Prostate gland (tissue), 2 donors: ENCODE measurements around the gene GLTPD2. TPM values are rescaled to one million over a fixed set of nuclear protein-coding genes. Genes with fewer than 3 reads are reported as not detected.

Experiments
- DNase-seq: peaks from one replicate; pipeline ENCODE4 v3.0.0-alpha.2; 2019; ENCODE audit warnings: low spot score
- H3K27ac ChIP-seq, 2 donors: fragments of 200-600 bp; sonication (generic); 2 replicates each; pipeline ENCODE4 v1.5.1; 2017 to 2019
- H3K27me3 ChIP-seq: fragments of 200-600 bp; sonication (generic); replicated peaks from 2 replicates; pipeline ENCODE4 v1.5.1; 2019; ENCODE audit not compliant: insufficient read depth
- H3K36me3 ChIP-seq, 2 donors: fragments of 200-600 bp; sonication (generic); 1 replicate in 1 of 2; 2 replicates in 1 of 2; pipeline versions ENCODE4 v1.5.1 to v1.8.1; 2017 to 2019
- H3K4me1 ChIP-seq: fragments of 200-600 bp; sonication (generic); replicated peaks from 2 replicates; pipeline ENCODE4 v1.5.1; 2019
- H3K4me3 ChIP-seq, 2 donors: fragments of 200-600 bp; sonication (generic); 2 replicates each; pipeline ENCODE4 v1.5.1; 2017 to 2019
- H3K9me3 ChIP-seq: fragments of 200-600 bp; sonication (generic); 2 replicates; pipeline ENCODE4 v1.5.1; 2017
- CTCF ChIP-seq, 4 experiments: fragments of 200-600 bp in 2 of 4; fragments of 450-650 bp in 2 of 4; sonication (generic) in 2 of 4; IDR thresholded peaks; 1 replicate in 3 of 4; 2 replicates in 1 of 4; pipeline ENCODE4 v1.5.1; 2016 to 2019; ENCODE audit warnings: antibody characterized with exemption in 4 of 4, mild to moderate bottlenecking in 2 of 4, moderate library complexity in 2 of 4
- POLR2A ChIP-seq: fragments of 450-650 bp; IDR thresholded peaks from one replicate; pipeline ENCODE4 v1.6.1; 2016; ENCODE audit warnings: antibody characterized with exemption, mild to moderate bottlenecking
- POLR2AphosphoS5 ChIP-seq: sonication (generic); formaldehyde crosslinking; IDR thresholded peaks from one replicate; pipeline ENCODE4 v1.6.1; 2017; ENCODE audit warnings: antibody characterized with exemption
- WGBS: methylation state at CpG from one replicate; pipeline ENCODE4 v1.1.5; 2018; 5-methylcytosine and 5-hydroxymethylcytosine counted together
- intact Hi-C: fragments of 100-400 bp; cut with DNase I; formaldehyde crosslinking; loops from one replicate; pipeline ENCODE4 v1.14.2; 2022
- total RNA-seq, 2 donors: library from RNA; depleted of rRNA; stranded (reverse); fragments of >200 nt; gene quantifications; one replicate each; pipeline ENCODE4 v1.1.0, GENCODE V29; 2016

Gene GLTPD2
- total RNA-seq, 2 donors from 2014 or later = not detected

GRCh38 chr17:4806456-4806776 is 17.7 kb downstream of the GLTPD2 start:
- H3K36me3 ChIP-seq = no peaks in the 10 kb centered on the region
- H3K4me1 ChIP-seq = peaks cover 4% of the 10 kb centered on the region
- H3K27me3 ChIP-seq = no peaks in the 10 kb centered on the region
- H3K9me3 ChIP-seq = no peaks in the 10 kb centered on the region
- H3K27ac ChIP-seq = peak overlapping the region; percentile 18 to 79
- no peak for DNase-seq
- peak overlapping the region; percentile 76 to 83 for H3K4me3 ChIP-seq
- WGBS = 2% methylated on average over 13 of the region's 16 CpGs
- no peak for TF ChIP-seq POLR2A
- intact Hi-C loops = no loop called here

- Histone ChIP-seq H3K4me3 (peak within 1 kb of the TSS; percentile 76 to 83), H3K27me3 (no peaks in the 10 kb centered on the region), H3K9me3 (no peaks in the 10 kb centered on the region), H3K36me3 (no peaks in the 10 kb centered on the region), H3K27ac (peak within 1 kb of the TSS; percentile 79 to 83), H3K4me1 (peaks cover 4% of the 10 kb centered on the region)
- intact Hi-C loops = loop anchor here (1.0 kb wide), 1 partner anchor 17 kb away; no protein-coding TSS in a partner anchor
- DNase-seq = peak; percentile 83
- TF ChIP-seq POLR2A (peak; percentile 80), POLR2AphosphoS5 (no peak)
- WGBS = 1% methylated on average over 63 of the region's 106 CpGs
Observed at GRCh38 chr17:4806777-4807604, 18.2 kb downstream of the GLTPD2 start, which contains the start of gene PLD2. Gene PLD2, plus strand, starts transcription at chr17:4807152. Its CDS starts 621 bp downstream, at chr17:4807773.

GRCh38 chr17:4807605-4808377 is 19.0 kb downstream of the GLTPD2 start:
- intact Hi-C loops = loop anchor here (1.0 kb wide), 1 partner anchor 17 kb away; no protein-coding TSS in a partner anchor
- no peak for DNase-seq
- TF ChIP-seq POLR2AphosphoS5 = no peak
- no peak for TF ChIP-seq POLR2A
- no peak for TF ChIP-seq CTCF (IDR thresholded peaks at IDR 0.05)

GRCh38 chr17:4808378-4808767 is 19.6 kb downstream of the GLTPD2 start:
- DNase-seq = peak; percentile 61
- Histone ChIP-seq H3K4me3 (no peak overlapping the region), H3K27ac (no peak overlapping the region), H3K4me1 (peaks cover 4% of the 10 kb centered on the region), H3K27me3 (no peaks in the 10 kb centered on the region), H3K9me3 (no peaks in the 10 kb centered on the region), H3K36me3 (no peaks in the 10 kb centered on the region)
- intact Hi-C loops = no loop called here
- 28% methylated on average over 6 of the region's 6 CpGs for WGBS
- TF ChIP-seq POLR2A (no peak), POLR2AphosphoS5 (peak; percentile 33)

More at GRCh38 chr17:4807605-4808377, 19.0 kb downstream of the GLTPD2 start:
- Histone ChIP-seq H3K4me3 (peak overlapping the region; percentile 76 to 83), H3K9me3 (no peaks in the 10 kb centered on the region), H3K27ac (peak overlapping the region; percentile 79 to 83), H3K27me3 (no peaks in the 10 kb centered on the region), H3K36me3 (no peaks in the 10 kb centered on the region), H3K4me1 (peaks cover 4% of the 10 kb centered on the region)
- WGBS = 22% methylated on average over 32 of the region's 32 CpGs

- H3K27ac ChIP-seq = no peak overlapping the region
- WGBS = 78% methylated on average over 13 of the region's 13 CpGs
Observed at GRCh38 chr17:4810696-4811290, 22.0 kb downstream of the GLTPD2 start.

More at GRCh38 chr17:4810696-4811290, 22.0 kb downstream of the GLTPD2 start:
- Histone ChIP-seq H3K4me1 (peaks cover 4% of the 10 kb centered on the region), H3K36me3 (no peaks in the 10 kb centered on the region), H3K9me3 (no peaks in the 10 kb centered on the region), H3K27me3 (no peaks in the 10 kb centered on the region), H3K4me3 (no peak overlapping the region)
- intact Hi-C loops = no loop called here
- no peak for TF ChIP-seq CTCF (IDR thresholded peaks at IDR 0.05)
- TF ChIP-seq POLR2AphosphoS5 = no peak
- TF ChIP-seq POLR2A = no peak
- DNase-seq = no peak
